ENCODE results near the gene ABCD1.
"Not testable (repeated sequence)": the region's sequence is repeated elsewhere in the genome, so short reads cannot be mapped to it uniquely, and the experiment has no call there.

ABCD1 gene

GRCh38 chrX:153728951-153729631, 4.4 kb downstream of the ABCD1 start:
- H3K36me3 ChIP-seq (ENCODE audit: low read depth) = no peaks in the 10 kb centered on the region
- TF ChIP-seq CTCF (IDR thresholded peaks at IDR 0.05; ENCODE audit: poor library complexity, severe bottlenecking) = no peak
- DNase-seq (ENCODE audit: low spot score) (no peak), ATAC-seq (ENCODE audit: low read depth) (no peak)
- H3K4me1 ChIP-seq (ENCODE audit: insufficient read depth, poor library complexity, severe bottlenecking) = peaks cover 12% of the 10 kb centered on the region
- H3K27ac ChIP-seq (ENCODE audit: poor library complexity, severe bottlenecking) = no peak overlapping the region
- no peak overlapping the region for H3K4me3 ChIP-seq (ENCODE audit: severe bottlenecking)
- no peaks in the 10 kb centered on the region for H3K27me3 ChIP-seq (ENCODE audit: insufficient read depth, poor library complexity, severe bottlenecking)
- no peaks in the 10 kb centered on the region for H3K9me3 ChIP-seq (ENCODE audit: severe bottlenecking)

DNA sequence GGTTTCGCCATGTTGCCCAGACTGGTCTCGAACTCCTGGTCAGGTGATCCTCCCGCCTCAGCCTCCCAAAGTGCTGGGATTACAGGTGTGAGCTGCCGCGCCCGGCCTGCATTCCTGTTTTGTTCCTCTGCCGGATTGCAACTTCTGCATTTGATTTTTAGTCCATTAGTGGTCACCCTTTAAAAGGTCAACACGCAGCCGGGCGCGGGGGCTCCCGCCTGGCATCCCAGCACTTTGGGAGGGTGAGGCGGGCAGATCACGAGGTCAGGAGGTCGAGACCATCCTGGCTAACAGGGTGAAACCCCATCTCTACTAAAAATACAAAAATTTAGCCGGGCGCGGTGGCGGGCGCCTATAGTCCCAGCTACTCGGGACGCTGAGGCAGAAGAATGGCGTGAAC, 5.5 kb downstream of the ABCD1 start:
- H3K4me1 ChIP-seq (ENCODE audit: insufficient read depth, poor library complexity, severe bottlenecking) = peaks cover 12% of the 10 kb centered on the region
- not testable (repeated sequence) for H3K27ac ChIP-seq (ENCODE audit: poor library complexity, severe bottlenecking); DNase-seq (ENCODE audit: low spot score); H3K4me3 ChIP-seq (ENCODE audit: severe bottlenecking); H3K36me3 ChIP-seq (ENCODE audit: low read depth); ATAC-seq (ENCODE audit: low read depth); H3K9me3 ChIP-seq (ENCODE audit: severe bottlenecking); H3K27me3 ChIP-seq (ENCODE audit: insufficient read depth, poor library complexity, severe bottlenecking)

GRCh38 chrX:153731117-153731844, 6.6 kb downstream of the ABCD1 start:
- Histone ChIP-seq H3K27ac (ENCODE audit: poor library complexity, severe bottlenecking) (no peak overlapping the region), H3K4me1 (ENCODE audit: insufficient read depth, poor library complexity, severe bottlenecking) (peaks cover 12% of the 10 kb centered on the region), H3K27me3 (ENCODE audit: insufficient read depth, poor library complexity, severe bottlenecking) (no peaks in the 10 kb centered on the region), H3K36me3 (ENCODE audit: low read depth) (no peaks in the 10 kb centered on the region), H3K9me3 (ENCODE audit: severe bottlenecking) (no peaks in the 10 kb centered on the region), H3K4me3 (ENCODE audit: severe bottlenecking) (no peak overlapping the region)
- no peak for DNase-seq (ENCODE audit: low spot score)
- ATAC-seq (ENCODE audit: low read depth) = no peak
- no peak for TF ChIP-seq CTCF (IDR thresholded peaks at IDR 0.05; ENCODE audit: poor library complexity, severe bottlenecking)

GRCh38 chrX:153731845-153732215, 7.2 kb downstream of the ABCD1 start:
- Histone ChIP-seq H3K27me3 (ENCODE audit: insufficient read depth, poor library complexity, severe bottlenecking) (no peaks in the 10 kb centered on the region), H3K4me1 (ENCODE audit: insufficient read depth, poor library complexity, severe bottlenecking) (peaks cover 6% of the 10 kb centered on the region), H3K4me3 (ENCODE audit: severe bottlenecking) (no peak overlapping the region), H3K9me3 (ENCODE audit: severe bottlenecking) (no peaks in the 10 kb centered on the region), H3K27ac (ENCODE audit: poor library complexity, severe bottlenecking) (no peak overlapping the region), H3K36me3 (ENCODE audit: low read depth) (no peaks in the 10 kb centered on the region)
- TF ChIP-seq CTCF (IDR thresholded peaks at IDR 0.05; ENCODE audit: poor library complexity, severe bottlenecking) = no peak
- DNase-seq (ENCODE audit: low spot score) (no peak), ATAC-seq (ENCODE audit: low read depth) (no peak)

DNA sequence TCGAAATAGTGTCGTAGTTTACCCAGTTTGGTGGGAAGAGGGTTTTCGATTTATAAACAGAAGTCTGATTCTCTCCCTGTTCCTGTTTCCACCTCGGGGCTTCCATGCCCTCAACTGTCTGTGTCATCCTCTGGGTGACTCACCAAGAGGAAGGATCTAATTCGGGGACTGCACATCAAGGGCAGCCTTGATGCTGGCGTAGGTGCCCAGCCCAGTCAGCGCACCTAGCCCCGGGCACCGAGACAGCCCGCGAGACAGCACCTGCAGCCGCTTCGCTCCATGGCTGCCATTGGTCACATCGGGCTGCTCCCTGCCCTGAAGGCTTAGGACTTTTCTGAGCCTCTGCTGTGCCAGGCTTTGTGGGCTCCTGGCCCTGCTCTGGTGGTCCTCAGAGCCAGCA, 7.7 kb downstream of the ABCD1 start:
- Histone ChIP-seq H3K4me3 (ENCODE audit: severe bottlenecking) (no peak overlapping the region), H3K27ac (ENCODE audit: poor library complexity, severe bottlenecking) (no peak overlapping the region), H3K36me3 (ENCODE audit: low read depth) (no peaks in the 10 kb centered on the region), H3K4me1 (ENCODE audit: insufficient read depth, poor library complexity, severe bottlenecking) (peaks cover under 1% of the 10 kb centered on the region), H3K27me3 (ENCODE audit: insufficient read depth, poor library complexity, severe bottlenecking) (no peaks in the 10 kb centered on the region), H3K9me3 (ENCODE audit: severe bottlenecking) (no peaks in the 10 kb centered on the region)
- no peak for DNase-seq (ENCODE audit: low spot score)
- ATAC-seq (ENCODE audit: low read depth) = peak; percentile 50; the same call in 2 of the 3 replicates
- TF ChIP-seq CTCF (IDR thresholded peaks at IDR 0.05; ENCODE audit: poor library complexity, severe bottlenecking) = no peak

All from RWPE2 (cell line).